PC-9 (cell line): Measurements from ENCODE around the gene HLTF.

Source experiments
- CTCF ChIP-seq: fragments of 200-600 bp; sonication (generic); conservative IDR thresholded peaks from 2 replicates; pipeline ENCODE4 v1.6.1; 2017; ENCODE audit warnings: mixed run types, antibody characterized with exemption, mild to moderate bottlenecking, moderate library complexity
- EZH2 ChIP-seq: fragments of 200-600 bp; sonication (generic); IDR thresholded peaks from 2 replicates; pipeline ENCODE4 v1.8.0; 2017; ENCODE audit warnings: antibody characterized with exemption, low read depth

GRCh38 chr3:148981273-148981672, 105.1 kb downstream of the HLTF start:
- TF ChIP-seq CTCF (no peak), EZH2 (no peak)
